Measurements from ENCODE around the gene NFIA. TPM values are rescaled to one million over a fixed set of nuclear protein-coding genes. Genes with fewer than 3 reads are reported as not detected.

The NFIA gene
- total and polyA plus RNA-seq, 9 of the 15 experiments (the other 6 are each of a cell fraction or from before 2014, with no cell fraction given) = 5.3 to 24.9 (median 9.8) TPM

DNA sequence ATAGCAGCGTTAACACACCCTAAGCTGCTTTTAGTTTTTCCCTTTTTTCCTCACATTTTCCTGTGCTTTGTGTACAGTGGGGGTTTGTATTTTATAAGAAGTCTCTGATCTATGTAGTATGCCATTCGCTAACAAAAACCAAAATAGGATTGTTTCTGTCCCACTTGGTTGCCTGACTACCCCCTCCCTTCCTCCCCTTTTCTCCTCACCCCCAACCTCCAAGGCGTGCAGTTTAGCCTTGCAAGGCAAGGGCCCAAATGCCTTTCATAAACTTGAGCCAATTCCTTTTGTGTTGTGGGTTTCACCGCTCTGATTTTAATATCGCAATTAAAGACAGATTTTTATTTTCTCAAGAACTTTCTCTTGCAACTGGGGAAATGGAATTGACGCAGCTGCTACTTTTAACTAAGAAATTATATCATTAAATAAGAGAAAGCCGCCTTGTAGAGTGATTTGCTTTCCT lies 365.6 kb downstream of the NFIA start:
- no peak for DNase-seq (ENCODE audit: extremely low read depth in 1 of 4, low spot score in 3 of 4)
- in situ Hi-C loops (cut with MboI) (loop anchor here (10.0 kb wide), 1 partner anchor 473 kb away; no protein-coding TSS in a partner anchor), intact Hi-C loops (cut with micrococcal nuclease) (no loop called here)
- Histone ChIP-seq H3K27ac (ENCODE audit: extremely low read depth, low read depth, low read length) (no peak overlapping the region), H3K79me2 (ENCODE audit: control insufficient read depth, insufficient read depth, low read length) (no peaks in the 10 kb centered on the region), H4K20me1 (replicated peaks; ENCODE audit: control insufficient read depth, insufficient read depth, low read length) (no peaks in the 10 kb centered on the region), H3K4me1 (replicated peaks in 1 of 2; ENCODE audit: control insufficient read depth in 2 of 2, insufficient read depth in 2 of 2, low read length in 2 of 2) (peaks cover 3 to 20% of the 10 kb centered on the region in 2 experiments; a peak in 4 of 5 replicates), H3K36me3 (ENCODE audit: control insufficient read depth, insufficient read depth, low read length) (peaks cover 3% of the 10 kb centered on the region; the same call in 1 of the 3 replicates), H2AFZ (ENCODE audit: low read depth, low read length) (no peak overlapping the region), H3K27me3 (ENCODE audit: control insufficient read depth in 2 of 2, insufficient read depth in 2 of 2, low read length in 2 of 2) (no peaks in the 10 kb centered on the region), H3K9me1 (ENCODE audit: control insufficient read depth, insufficient read depth, low read length) (no peaks in the 10 kb centered on the region), H3K9me3 (replicated peaks; ENCODE audit: control insufficient read depth, insufficient read depth, low read depth, low read length) (no peaks in the 10 kb centered on the region), H3K4me2 (ENCODE audit: insufficient read depth, low read length) (no peak overlapping the region), H3K4me3 (no peak overlapping the region), H3K9ac (ENCODE audit: insufficient read depth in 1 of 2, low read depth in 2 of 2, low read length in 2 of 2) (no peak overlapping the region)
- TF ChIP-seq LCOR (CRISPR knock-in tag; IDR thresholded peaks at IDR 0.05) (no peak), STAT5A (IDR thresholded peaks at IDR 0.05; ENCODE audit: borderline replicate concordance, low read length) (no peak), MXI1 (IDR thresholded peaks at IDR 0.05; ENCODE audit: low read depth, low read length) (no peak), EHMT2 (IDR thresholded peaks at IDR 0.05) (no peak), BRD9 (IDR thresholded peaks at IDR 0.05; ENCODE audit: low read depth, partially characterized antibody) (no peak), SETDB1 (IDR thresholded peaks at IDR 0.05; ENCODE audit: low read length) (no peak)
- TF ChIP-seq, protein P1, sequence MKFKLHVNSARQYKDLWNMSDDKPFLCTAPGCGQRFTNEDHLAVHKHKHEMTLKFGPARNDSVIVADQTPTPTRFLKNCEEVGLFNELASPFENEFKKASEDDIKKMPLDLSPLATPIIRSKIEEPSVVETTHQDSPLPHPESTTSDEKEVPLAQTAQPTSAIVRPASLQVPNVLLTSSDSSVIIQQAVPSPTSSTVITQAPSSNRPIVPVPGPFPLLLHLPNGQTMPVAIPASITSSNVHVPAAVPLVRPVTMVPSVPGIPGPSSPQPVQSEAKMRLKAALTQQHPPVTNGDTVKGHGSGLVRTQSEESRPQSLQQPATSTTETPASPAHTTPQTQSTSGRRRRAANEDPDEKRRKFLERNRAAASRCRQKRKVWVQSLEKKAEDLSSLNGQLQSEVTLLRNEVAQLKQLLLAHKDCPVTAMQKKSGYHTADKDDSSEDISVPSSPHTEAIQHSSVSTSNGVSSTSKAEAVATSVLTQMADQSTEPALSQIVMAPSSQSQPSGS (CRISPR knock-in tag; IDR thresholded peaks at IDR 0.05) = no peak
- BruUV-seq (replicated peaks) = no TSS peak
- ChIA-PET POLR2A (no interaction called here), CTCF (ENCODE audit: low intra/inter-chr PET ratio) (no interaction called here)
- no peak for FAIRE-seq
- 96% methylated on average over 7 of the region's 7 CpGs for WGBS (ENCODE audit: insufficient coverage, low coverage, missing lambda C conversion rate)
- no peak for ATAC-seq
